ENCODE measurements around the gene MRPL20.

DNA sequence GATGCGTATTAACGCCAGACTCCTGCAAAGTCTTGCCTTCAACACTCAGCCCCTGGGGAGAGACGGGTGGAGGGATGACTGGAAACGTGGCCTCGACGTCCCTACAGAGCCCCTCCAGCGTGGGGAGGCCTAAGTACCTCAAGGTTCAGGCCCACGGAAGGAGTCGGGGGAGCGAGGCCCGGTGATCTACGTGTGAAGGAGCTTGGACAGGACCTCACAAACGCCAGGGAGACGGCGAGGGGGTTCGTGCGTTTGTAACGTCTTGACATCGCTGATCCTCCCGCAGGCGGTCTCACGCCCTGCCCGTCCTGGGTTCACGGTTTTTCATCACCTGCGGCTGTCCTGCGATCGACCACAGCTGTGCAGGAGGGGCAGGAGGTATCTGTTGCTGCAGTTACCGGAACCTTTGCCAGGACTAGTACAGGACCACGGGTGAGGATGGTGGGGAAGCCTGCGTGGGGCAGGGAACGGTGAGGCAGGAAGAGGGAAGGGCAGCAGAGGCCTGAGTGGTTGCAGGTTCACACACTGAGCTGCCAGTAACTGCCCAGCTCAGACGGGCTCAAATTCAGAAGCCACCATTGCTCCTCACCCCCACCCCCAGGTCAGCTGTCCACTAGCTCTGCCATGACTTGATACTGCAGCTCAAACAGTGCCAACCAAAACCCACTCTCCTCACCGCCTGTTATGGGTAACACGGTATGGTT is 7.1 kb downstream of the MRPL20 start:
- TF ChIP-seq CTCF (IDR thresholded peaks at IDR 0.05) = no peak
- no peak for TF ChIP-seq POLR2A (IDR thresholded peaks at IDR 0.05)
